Upper lobe of left lung (tissue), 6 donors: ENCODE results near the gene FLOT2. TPM values are rescaled to one million over a fixed set of nuclear protein-coding genes. Genes with fewer than 3 reads are reported as not detected.

Experiments used
- ATAC-seq, 2 donors: fragments of 200-7000 bp; cut with Tn5 transposase; one replicate each; pipeline ENCODE4 v1.9.1; 2022; ENCODE audit warnings: mild to moderate bottlenecking in 2 of 2, moderate library complexity in 2 of 2; ENCODE audit not compliant: low FRiP score in 2 of 2
- DNase-seq, 2 donors: peaks; one replicate each; pipeline ENCODE4 v3.0.0-alpha.2; 2019 to 2020
- H3K27ac ChIP-seq, 4 donors: fragments of 200-600 bp; sonication (generic); one replicate each; pipeline ENCODE4 v1.5.1; 2016 to 2019
- H3K27me3 ChIP-seq, 4 donors: fragments of 200-600 bp; sonication (generic); one replicate each; pipeline ENCODE4 v1.5.1; 2017 to 2019
- H3K36me3 ChIP-seq, 4 donors: fragments of 200-600 bp; sonication (generic); one replicate each; pipeline ENCODE4 v1.5.1; 2016 to 2019
- H3K4me1 ChIP-seq, 4 donors: fragments of 200-600 bp; sonication (generic); one replicate each; pipeline ENCODE4 v1.5.1; 2018 to 2019
- H3K4me3 ChIP-seq, 4 donors: fragments of 200-600 bp; sonication (generic); one replicate each; pipeline ENCODE4 v1.5.1; 2017 to 2019; ENCODE audit warnings: mild to moderate bottlenecking in 2 of 4, moderate library complexity in 1 of 4
- H3K9me3 ChIP-seq, 4 donors: fragments of 200-600 bp; sonication (generic); one replicate each; pipeline ENCODE4 v1.5.1; 2018 to 2019
- EP300 ChIP-seq, 4 donors: sonication (generic); formaldehyde crosslinking; IDR thresholded peaks; one replicate each; pipeline ENCODE4 v1.5.1; 2017; ENCODE audit warnings: antibody characterized with exemption in 4 of 4, control low read depth in 2 of 4
- POLR2A ChIP-seq, 4 donors: fragments of 450-650 bp; IDR thresholded peaks; one replicate each; pipeline ENCODE4 v1.5.1; 2016 to 2017; ENCODE audit warnings: antibody characterized with exemption in 4 of 4, mild to moderate bottlenecking in 2 of 4
- POLR2AphosphoS5 ChIP-seq, 2 donors: sonication (generic); formaldehyde crosslinking; IDR thresholded peaks; one replicate each; pipeline ENCODE4 v1.5.1; 2017; ENCODE audit warnings: antibody characterized with exemption in 2 of 2
- WGBS, 2 donors: methylation state at CpG; one replicate each; pipeline ENCODE4 v1.1.5; 2017 to 2018; 5-methylcytosine and 5-hydroxymethylcytosine counted together
- total RNA-seq, 6 donors: library from RNA; depleted of rRNA in 4 of 6; stranded (reverse); fragments of >200 nt in 4 of 6; gene quantifications; one replicate each; pipeline versions ENCODE4 v1.1.0 to v1.2.1, GENCODE V29; 2016 to 2021
- TF ChIP-seq, protein P1 (sequence below), 6 experiments: fragments of 450-650 bp in 4 of 6; fragments of 200-600 bp in 2 of 6; sonication (generic) in 2 of 6; IDR thresholded peaks; one replicate each; pipeline ENCODE4 v1.5.1; 2016 to 2019; ENCODE audit warnings: antibody characterized with exemption in 6 of 6
- donor health status: DM: no; HTN: no; CAD: no; lungs with moderate emphysema.
- donor health status: DM: no; HTN: yes; CAD: no; lungs with severe emphysema.

Gene FLOT2
- total RNA-seq, 6 donors from 2014 or later: 75.4 to 211 (median 85.8) TPM

DNA sequence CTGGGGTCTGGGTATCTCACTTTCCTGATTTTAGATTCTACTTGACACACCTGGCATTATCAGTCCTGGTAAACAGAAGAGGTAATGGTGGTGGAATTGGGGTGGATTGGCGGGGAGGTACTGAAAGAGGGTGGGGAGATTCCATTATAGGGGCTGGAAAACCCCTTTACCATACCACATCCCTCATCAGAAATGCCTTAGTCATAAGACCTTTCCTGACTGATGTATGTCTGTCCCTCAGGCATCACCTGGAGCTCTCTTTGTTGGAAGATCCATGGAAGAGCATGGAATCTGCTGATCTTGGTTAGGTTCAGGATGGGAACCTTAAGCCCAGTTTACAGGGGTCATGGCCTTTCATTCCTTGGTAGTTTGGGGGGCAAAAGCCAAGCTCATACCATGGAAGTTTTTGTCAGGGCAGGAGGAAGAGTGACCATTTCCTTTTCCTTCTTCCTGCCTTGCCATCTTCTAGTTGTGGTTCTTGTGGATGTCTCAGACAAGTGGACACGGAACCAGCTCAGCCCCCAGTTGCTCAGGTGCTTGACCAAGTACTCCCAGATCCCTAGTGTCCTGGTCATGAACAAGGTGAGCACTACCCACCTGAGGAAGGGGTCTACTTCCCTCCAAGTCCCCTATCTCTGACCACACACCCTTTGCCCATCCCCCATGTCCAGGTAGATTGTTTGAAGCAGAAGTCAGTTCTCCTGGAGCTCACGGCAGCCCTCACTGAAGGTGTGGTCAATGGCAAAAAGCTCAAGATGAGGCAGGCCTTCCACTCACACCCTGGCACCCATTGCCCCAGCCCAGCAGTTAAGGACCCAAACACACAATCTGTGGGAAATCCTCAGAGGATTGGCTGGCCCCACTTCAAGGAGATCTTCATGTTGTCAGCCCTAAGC, 39.4 kb downstream of the FLOT2 start:
- ATAC-seq (no peak), DNase-seq (no peak)
- TF ChIP-seq POLR2A (IDR thresholded peaks at IDR 0.05) (no peak), EP300 (IDR thresholded peaks at IDR 0.05) (no peak), POLR2AphosphoS5 (IDR thresholded peaks at IDR 0.05) (no peak)
- TF ChIP-seq, protein P1, sequence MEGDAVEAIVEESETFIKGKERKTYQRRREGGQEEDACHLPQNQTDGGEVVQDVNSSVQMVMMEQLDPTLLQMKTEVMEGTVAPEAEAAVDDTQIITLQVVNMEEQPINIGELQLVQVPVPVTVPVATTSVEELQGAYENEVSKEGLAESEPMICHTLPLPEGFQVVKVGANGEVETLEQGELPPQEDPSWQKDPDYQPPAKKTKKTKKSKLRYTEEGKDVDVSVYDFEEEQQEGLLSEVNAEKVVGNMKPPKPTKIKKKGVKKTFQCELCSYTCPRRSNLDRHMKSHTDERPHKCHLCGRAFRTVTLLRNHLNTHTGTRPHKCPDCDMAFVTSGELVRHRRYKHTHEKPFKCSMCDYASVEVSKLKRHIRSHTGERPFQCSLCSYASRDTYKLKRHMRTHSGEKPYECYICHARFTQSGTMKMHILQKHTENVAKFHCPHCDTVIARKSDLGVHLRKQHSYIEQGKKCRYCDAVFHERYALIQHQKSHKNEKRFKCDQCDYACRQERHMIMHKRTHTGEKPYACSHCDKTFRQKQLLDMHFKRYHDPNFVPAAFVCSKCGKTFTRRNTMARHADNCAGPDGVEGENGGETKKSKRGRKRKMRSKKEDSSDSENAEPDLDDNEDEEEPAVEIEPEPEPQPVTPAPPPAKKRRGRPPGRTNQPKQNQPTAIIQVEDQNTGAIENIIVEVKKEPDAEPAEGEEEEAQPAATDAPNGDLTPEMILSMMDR (IDR thresholded peaks at IDR 0.05): no peak
- 90 to 100% methylated on average over 3 of the region's 3 CpGs for WGBS, 2 donors
- Histone ChIP-seq H3K36me3 (peaks cover 17 to 54% (median 41%) of the 10 kb centered on the region in 4 donors), H3K4me1 (peaks cover 8 to 15% (median 10%) of the 10 kb centered on the region in 4 donors), H3K27ac (no peak overlapping the region), H3K4me3 (no peak overlapping the region), H3K9me3 (no peaks in the 10 kb centered on the region), H3K27me3 (no peaks in the 10 kb centered on the region)

DNA sequence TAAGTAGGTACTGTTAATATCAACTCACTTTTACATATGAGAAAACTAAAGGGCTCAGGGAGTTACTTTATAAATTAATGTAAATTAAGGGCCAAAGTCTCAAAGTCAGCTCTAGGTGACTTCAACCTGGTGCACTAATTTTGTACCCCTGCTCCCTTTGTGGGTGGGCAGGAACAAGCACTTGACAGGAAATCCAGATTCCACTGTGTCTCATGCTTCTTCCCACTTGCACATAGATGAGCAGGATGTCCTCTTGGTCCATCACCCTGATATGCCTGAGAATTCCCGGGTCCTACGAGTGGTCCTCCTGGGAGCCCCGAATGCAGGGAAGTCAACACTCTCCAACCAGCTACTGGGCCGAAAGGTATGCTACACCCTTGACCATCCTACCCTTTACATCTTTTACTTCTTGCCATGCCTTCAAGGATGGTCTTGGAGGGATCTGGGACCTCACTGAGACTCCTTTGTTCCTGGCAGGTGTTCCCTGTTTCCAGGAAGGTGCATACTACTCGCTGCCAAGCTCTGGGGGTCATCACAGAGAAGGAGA, 41.4 kb downstream of the FLOT2 start:
- Histone ChIP-seq H3K9me3 (no peaks in the 10 kb centered on the region), H3K4me3 (no peak overlapping the region), H3K4me1 (peaks cover 8 to 15% (median 10%) of the 10 kb centered on the region in 4 donors), H3K27ac (no peak overlapping the region), H3K36me3 (peaks cover 17 to 48% (median 39%) of the 10 kb centered on the region in 4 donors), H3K27me3 (no peaks in the 10 kb centered on the region)
- 92 to 96% methylated on average over 5 of the region's 5 CpGs for WGBS, 2 donors
- DNase-seq (no peak), ATAC-seq (no peak)
- TF ChIP-seq POLR2A (IDR thresholded peaks at IDR 0.05) (no peak), POLR2AphosphoS5 (IDR thresholded peaks at IDR 0.05) (no peak), EP300 (IDR thresholded peaks at IDR 0.05) (no peak)
- TF ChIP-seq, protein P1 (IDR thresholded peaks at IDR 0.05): no peak

DNA sequence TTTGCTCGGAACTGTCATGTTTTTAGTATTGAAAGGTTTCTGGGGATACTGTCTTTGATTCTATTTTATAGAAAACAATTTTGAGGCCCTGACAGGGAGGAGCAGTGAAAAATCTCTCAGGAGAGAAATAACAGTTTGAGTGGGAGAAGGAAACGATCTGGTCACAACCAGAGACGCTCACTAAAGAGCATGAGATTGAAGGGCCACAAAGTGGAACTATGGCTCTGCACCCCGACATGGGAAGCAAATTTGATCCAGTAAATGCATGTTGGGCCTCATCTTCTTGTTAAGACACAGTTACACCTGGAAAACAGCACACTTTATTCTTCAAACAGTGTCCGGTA, 42.2 kb downstream of the FLOT2 start:
- no peak for ATAC-seq
- no peak for DNase-seq
- Histone ChIP-seq H3K9me3 (no peaks in the 10 kb centered on the region), H3K27ac (peak overlapping the region; percentile 62 to 84 (median 71)), H3K36me3 (peaks cover 11 to 41% (median 31%) of the 10 kb centered on the region in 4 donors), H3K4me3 (peak overlapping the region; percentile 55 to 79 (median 66)), H3K4me1 (peaks cover 8 to 15% (median 10%) of the 10 kb centered on the region in 4 donors), H3K27me3 (no peaks in the 10 kb centered on the region)
- whole genome bisulfite sequencing, 2 donors: 15 to 16% methylated on average over 5 of the region's 5 CpGs
- TF ChIP-seq POLR2A (IDR thresholded peaks at IDR 0.05): no peak
- no peak for TF ChIP-seq EP300 (IDR thresholded peaks at IDR 0.05)
- TF ChIP-seq, protein P1 (IDR thresholded peaks at IDR 0.05): no peak
- TF ChIP-seq POLR2AphosphoS5 (IDR thresholded peaks at IDR 0.05): no peak

DNA sequence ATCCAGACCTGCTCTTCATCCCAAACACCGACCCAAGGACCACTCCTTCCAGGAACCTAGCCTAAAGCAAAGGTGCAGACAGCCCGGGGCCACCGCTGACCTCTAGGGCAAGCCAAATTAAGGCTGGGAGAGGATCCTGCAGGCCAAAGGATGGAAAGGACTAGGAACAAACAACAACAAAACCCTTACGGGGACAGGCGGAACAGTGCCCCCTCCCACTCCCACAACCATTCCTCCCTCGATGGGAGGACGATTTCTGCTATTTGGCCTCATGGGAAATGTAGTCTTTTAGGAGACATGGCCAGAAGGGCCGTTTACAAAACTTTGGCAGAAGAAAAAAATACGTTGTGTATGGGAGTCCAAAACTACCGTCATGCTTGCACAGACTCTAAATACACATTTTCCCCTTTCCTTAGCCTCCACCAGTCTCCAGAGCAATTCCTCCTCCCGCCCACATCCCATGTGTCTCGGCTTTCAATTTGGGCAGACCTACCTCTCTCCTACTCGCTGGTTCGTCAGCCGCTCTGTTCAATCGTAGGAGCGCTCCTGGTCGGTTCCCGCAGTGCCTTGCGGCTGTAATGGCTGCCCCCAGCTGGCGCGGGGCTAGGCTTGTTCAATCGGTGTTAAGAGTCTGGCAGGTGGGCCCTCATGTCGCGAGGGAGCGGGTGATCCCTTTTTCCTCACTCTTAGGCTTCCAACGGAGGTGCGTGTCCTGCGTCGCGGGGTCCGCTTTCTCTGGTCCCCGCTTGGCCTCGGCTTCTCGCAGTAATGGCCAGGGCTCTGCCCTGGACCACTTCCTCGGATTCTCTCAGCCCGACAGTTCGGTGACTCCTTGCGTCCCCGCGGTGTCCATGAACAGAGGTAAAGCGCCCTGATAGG, 42.8 kb downstream of the FLOT2 start, which contains the start of gene ERAL1:
Gene ERAL1 (plus strand): TSS at position 560 of the 879 bp plus-strand sequence. CDS start 19 bp downstream, at position 579.
- TF ChIP-seq, protein P1 (IDR thresholded peaks at IDR 0.05): peak in 1 of 6 experiments; percentile 21
- TF ChIP-seq EP300 (IDR thresholded peaks at IDR 0.05) (no peak), POLR2A (IDR thresholded peaks at IDR 0.05) (peak in 3 of 4 donors; percentile 23 to 73 (median 56)), POLR2AphosphoS5 (IDR thresholded peaks at IDR 0.05) (peak; percentile 28 to 83)
- H3K4me1 ChIP-seq: peaks cover 8 to 15% (median 10%) of the 10 kb centered on the region in 4 donors
- no peaks in the 10 kb centered on the region for H3K27me3 ChIP-seq
- DNase-seq: peak; percentile 89 to 90
- ATAC-seq: peak; percentile 96 to 99
- peak within 1 kb of the TSS; percentile 55 to 79 (median 66) for H3K4me3 ChIP-seq
- 0 to 1% methylated on average over 32 to 42 of the region's 42 CpGs for WGBS, 2 donors
- H3K36me3 ChIP-seq: peaks cover 11 to 34% (median 26%) of the 10 kb centered on the region in 4 donors
- H3K27ac ChIP-seq: peak within 1 kb of the TSS; percentile 62 to 84 (median 71)
- H3K9me3 ChIP-seq: no peaks in the 10 kb centered on the region
